ENCODE measurements around the gene C4orf51.

- peak; percentile 32; the same call in 1 of the 2 replicates for TF ChIP-seq NFE2L2 (IDR thresholded peaks at IDR 0.05; ENCODE audit: low read depth, low read length)
- no peak for TF ChIP-seq POLR2A (IDR thresholded peaks at IDR 0.05; ENCODE audit: low read depth, low read length)
- no peak for TF ChIP-seq CTCF (conservative IDR thresholded peaks at IDR 0.05; ENCODE audit: low read depth, low read length)
- no peak for TF ChIP-seq USF2 (IDR thresholded peaks at IDR 0.05; ENCODE audit: low read depth, low read length)
- no peak for TF ChIP-seq ELK1 (IDR thresholded peaks at IDR 0.05; ENCODE audit: borderline replicate concordance, low read depth, low read length)
Measured at GRCh38 chr4:145709843-145710242, 29.9 kb downstream of the C4orf51 start.
